GM12801 (cell line): Measurements from ENCODE around the gene UGGT1.

Source experiments
- TF ChIP-seq, protein P1 (sequence below): IDR thresholded peaks from one replicate; pipeline ENCODE4 v1.5.1; 2011; ENCODE audit warnings: control low read depth; ENCODE audit not compliant: insufficient read length; ENCODE audit errors: extremely low read depth

The UGGT1 gene

DNA sequence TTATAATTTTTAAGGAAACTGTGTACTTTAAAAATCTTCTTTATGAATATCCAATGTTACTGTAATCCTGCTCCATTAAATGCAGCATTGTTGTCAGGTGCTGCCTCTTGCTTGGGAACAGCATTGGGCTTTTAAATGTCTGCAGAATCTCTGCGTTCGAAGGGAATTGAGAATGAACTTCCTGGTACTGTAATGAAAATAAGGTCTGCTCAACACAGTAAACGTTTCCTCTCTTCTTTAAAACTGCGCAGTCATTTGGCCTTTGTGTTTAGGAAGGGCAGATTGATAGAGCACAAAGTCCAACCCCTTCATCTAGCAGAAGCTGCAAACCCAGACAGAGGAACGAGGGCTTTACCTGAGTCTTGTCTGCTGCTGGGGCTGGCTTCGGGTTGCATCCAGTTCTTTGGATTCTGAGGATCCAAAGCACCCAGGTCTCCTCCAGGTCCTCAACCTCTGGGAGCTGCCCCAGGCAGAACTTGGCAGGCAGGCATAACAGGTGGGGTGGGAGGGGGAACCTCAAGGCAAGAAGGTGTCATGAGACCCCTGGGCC, 104.5 kb downstream of the UGGT1 start:
- TF ChIP-seq, protein P1, sequence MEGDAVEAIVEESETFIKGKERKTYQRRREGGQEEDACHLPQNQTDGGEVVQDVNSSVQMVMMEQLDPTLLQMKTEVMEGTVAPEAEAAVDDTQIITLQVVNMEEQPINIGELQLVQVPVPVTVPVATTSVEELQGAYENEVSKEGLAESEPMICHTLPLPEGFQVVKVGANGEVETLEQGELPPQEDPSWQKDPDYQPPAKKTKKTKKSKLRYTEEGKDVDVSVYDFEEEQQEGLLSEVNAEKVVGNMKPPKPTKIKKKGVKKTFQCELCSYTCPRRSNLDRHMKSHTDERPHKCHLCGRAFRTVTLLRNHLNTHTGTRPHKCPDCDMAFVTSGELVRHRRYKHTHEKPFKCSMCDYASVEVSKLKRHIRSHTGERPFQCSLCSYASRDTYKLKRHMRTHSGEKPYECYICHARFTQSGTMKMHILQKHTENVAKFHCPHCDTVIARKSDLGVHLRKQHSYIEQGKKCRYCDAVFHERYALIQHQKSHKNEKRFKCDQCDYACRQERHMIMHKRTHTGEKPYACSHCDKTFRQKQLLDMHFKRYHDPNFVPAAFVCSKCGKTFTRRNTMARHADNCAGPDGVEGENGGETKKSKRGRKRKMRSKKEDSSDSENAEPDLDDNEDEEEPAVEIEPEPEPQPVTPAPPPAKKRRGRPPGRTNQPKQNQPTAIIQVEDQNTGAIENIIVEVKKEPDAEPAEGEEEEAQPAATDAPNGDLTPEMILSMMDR: no peak

DNA sequence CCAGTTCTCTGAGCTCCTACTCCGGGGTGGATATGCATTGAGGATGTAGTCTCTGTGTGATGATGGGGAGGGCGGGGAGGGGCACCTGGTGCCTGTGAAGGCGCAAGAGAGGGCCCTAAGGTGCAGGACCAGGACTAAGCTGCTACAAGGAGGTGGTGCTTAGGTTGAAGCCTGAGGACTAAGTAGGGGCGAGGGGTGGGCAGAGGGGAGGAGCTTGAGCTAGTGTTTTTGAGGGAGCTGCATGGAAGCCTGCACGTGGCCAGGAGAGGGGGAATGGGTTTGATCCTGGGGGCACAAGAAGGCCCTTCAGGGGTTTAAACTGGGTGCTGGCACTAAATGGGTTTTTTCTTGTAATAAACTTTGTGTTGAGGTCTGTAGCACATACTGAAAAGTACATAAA, 105.0 kb downstream of the UGGT1 start:
- TF ChIP-seq, protein P1: no peak

DNA sequence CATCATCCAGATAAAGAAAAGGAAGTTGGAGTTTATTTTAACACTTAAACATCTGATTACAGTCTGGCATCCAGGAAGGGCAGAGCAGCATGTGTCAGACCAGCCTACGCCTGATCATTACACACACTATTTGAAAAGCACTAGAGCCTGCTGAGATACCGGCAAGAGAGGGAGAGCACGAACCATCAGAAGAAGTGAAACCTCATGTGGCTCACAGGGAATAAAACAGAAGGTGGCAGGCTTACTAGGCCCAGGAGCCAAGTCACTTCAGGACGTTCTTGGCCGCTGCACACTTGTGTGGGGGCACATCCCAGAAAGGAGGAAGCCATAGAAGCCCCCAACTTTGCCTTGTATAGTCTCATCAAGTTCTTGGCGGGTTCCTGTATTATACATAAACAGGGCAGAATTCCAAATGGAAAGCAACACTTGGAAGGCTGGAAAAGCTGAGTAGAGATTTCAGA, 105.5 kb downstream of the UGGT1 start:
- TF ChIP-seq, protein P1: no peak

DNA sequence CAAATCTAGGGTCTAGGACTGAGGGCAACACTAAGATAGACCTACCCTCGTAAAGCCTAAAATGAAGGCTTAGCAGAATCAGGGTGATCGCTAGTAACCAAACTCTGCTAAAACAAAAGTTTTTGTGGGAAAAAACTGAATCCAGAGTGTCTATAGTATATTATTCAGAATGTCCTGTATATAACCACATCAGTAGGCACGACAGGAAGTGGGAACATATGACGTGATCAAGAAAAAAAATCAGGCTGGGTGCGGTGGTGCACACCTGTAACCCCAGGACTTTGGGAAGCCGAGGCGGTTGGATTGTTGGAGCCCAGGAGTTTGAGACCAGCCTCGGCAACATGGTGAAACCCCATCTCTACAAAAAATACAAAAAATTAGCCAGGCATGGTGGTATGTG, 106.1 kb downstream of the UGGT1 start:
- TF ChIP-seq, protein P1: no peak

DNA sequence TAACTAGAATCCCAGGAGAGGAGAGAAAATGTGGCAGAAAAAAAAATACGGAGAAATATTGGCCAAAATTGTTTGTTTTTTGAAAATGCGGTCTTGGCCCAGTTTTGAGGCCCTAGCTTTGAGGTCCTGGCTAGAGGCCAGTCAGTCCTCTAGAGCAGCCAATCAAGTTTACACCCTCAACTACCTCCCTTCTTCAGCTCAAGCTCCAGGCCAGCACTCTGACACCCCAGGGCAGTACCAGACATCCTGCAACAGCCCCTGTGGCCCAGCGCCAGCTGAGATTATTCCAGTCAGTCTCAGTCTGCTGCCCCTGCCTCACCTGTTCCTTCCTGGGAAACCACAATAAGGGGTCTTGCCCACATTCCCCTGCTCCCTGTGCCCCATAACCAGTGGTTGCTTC, 107.7 kb downstream of the UGGT1 start:
- TF ChIP-seq, protein P1: no peak

DNA sequence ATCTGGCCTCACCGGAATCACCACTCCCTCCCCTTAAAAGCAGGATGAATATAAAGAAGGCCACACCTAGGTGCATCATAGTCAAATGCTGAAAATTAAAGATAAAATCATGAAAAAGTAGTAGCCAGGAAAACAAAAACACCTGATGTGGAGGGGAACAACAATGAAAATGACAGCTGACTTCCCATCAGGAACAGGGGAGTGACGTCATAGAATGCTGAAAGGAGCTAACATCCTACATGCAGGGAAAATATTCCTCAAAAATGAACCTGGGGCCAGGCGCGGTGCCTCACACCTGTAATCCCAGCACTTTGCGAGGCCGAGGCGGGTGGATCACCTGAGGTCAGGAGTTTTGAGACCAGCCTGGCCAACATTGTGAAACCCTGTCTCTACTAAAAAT, 108.1 kb downstream of the UGGT1 start:
- TF ChIP-seq, protein P1: no peak

DNA sequence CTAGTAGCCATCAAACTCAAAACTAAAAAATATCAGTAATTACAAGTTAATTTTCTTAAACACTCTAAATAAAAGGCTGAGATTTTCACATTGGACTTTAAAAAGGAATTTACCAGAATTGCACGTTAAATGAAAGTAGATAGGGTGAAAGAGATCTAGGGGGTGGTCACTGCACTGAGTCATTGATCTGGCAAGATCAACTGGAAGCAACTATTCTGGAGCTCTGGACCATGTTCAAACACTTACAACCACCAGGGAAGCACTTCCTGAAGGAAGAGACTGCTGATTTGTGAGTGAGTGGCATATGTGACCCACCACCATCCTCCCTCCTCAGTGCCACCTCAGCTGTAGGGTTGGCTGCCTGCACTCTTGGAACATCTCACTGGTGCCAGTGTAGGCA, 111.8 kb downstream of the UGGT1 start:
- TF ChIP-seq, protein P1: no peak
